Body of pancreas (tissue), 4 donors: ENCODE data around the gene LHFPL6. TPM values are rescaled to one million over a fixed set of nuclear protein-coding genes. Genes with fewer than 3 reads are reported as not detected.

Experiments
- ATAC-seq: fragments of 150-250 bp; one replicate; pipeline ENCODE4 v1.9.1; 2016
- DNase-seq, 4 donors: peaks; one replicate each; pipeline ENCODE4 v3.0.0-alpha.2; 2019
- H3K27ac ChIP-seq, 4 donors: fragments of 200-600 bp; sonication (generic); 1 replicate in 3 of 4; 2 replicates in 1 of 4; pipeline versions ENCODE4 v1.5.1 to v1.6.1; 2016 to 2019; ENCODE audit warnings: mild to moderate bottlenecking in 1 of 4, mixed read lengths in 1 of 4, moderate library complexity in 1 of 4
- H3K27me3 ChIP-seq, 2 donors: fragments of 200-600 bp; sonication (generic); one replicate each; pipeline ENCODE4 v1.6.0; 2016; ENCODE audit warnings: mild to moderate bottlenecking in 1 of 2
- H3K36me3 ChIP-seq, 2 donors: fragments of 200-600 bp; sonication (generic); replicated peaks in 1 of 2; 2 replicates each; pipeline ENCODE4 v1.5.1; 2016; ENCODE audit warnings: low read depth in 2 of 2; ENCODE audit not compliant: insufficient read depth in 1 of 2
- H3K4me1 ChIP-seq: fragments of 200-600 bp; sonication (generic); one replicate; pipeline ENCODE4 v1.6.0; 2016
- H3K4me3 ChIP-seq, 2 donors: fragments of 200-600 bp; sonication (generic); 1 replicate in 1 of 2; 2 replicates in 1 of 2; pipeline ENCODE4 v1.5.1; 2016 to 2019
- H3K9me3 ChIP-seq, 3 donors: fragments of 200-600 bp; sonication (generic); 1 replicate in 2 of 3; 2 replicates in 1 of 3; pipeline ENCODE4 v1.5.1; 2016
- POLR2A ChIP-seq, 3 donors: fragments of 450-650 bp; IDR thresholded peaks; one replicate each; pipeline ENCODE4 v1.6.1; 2016; ENCODE audit warnings: antibody characterized with exemption in 3 of 3, mild to moderate bottlenecking in 2 of 3
- WGBS, 2 donors: methylation state at CpG; one replicate each; pipeline ENCODE4 v1.1.5; 2017; 5-methylcytosine and 5-hydroxymethylcytosine counted together
- intact Hi-C: fragments of 100-400 bp; cut with DNase I; formaldehyde crosslinking; loops from one replicate; pipeline ENCODE4 v1.15.1; 2023
- total RNA-seq, 2 donors: library from RNA; depleted of rRNA; stranded (reverse); fragments of >200 nt; gene quantifications; one replicate each; pipeline ENCODE4 v1.1.0, GENCODE V29; 2016
- TF ChIP-seq, protein P1 (sequence below), 7 experiments: fragments of 450-650 bp in 4 of 7; fragments of 200-600 bp in 3 of 7; sonication (generic) in 3 of 7; IDR thresholded peaks; one replicate each; pipeline ENCODE4 v1.5.1; 2016 to 2019; ENCODE audit warnings: antibody characterized with exemption in 7 of 7

LHFPL6 gene
- total RNA-seq, 2 donors from 2014 or later, result 18.4 to 30.7 TPM

DNA sequence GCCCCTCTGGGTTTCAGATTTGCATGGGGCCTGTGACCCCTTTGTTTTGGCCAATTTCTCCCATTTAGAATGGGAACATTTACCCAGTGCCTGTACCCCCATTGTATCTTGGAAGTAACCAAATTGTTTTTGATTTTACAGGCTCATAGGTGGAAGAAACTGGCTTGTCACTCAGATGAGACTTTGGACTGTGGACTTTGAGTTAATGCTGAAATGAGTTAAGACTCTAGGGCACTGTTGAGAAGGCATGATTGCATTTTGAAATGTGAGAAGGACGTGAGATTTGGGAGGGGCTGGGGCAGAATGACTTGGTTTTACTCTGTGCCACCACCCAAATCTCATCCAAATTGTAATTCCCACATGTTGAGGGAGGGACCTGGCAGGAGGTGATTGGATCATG is 306.0 kb downstream of the LHFPL6 start:
- Histone ChIP-seq H3K9me3 (no peaks in the 10 kb centered on the region), H3K27me3 (no peaks in the 10 kb centered on the region), H3K4me3 (no peak overlapping the region), H3K4me1 (no peaks in the 10 kb centered on the region), H3K36me3 (no peaks in the 10 kb centered on the region), H3K27ac (no peak overlapping the region)
- ATAC-seq, result no peak
- TF ChIP-seq, protein P1, sequence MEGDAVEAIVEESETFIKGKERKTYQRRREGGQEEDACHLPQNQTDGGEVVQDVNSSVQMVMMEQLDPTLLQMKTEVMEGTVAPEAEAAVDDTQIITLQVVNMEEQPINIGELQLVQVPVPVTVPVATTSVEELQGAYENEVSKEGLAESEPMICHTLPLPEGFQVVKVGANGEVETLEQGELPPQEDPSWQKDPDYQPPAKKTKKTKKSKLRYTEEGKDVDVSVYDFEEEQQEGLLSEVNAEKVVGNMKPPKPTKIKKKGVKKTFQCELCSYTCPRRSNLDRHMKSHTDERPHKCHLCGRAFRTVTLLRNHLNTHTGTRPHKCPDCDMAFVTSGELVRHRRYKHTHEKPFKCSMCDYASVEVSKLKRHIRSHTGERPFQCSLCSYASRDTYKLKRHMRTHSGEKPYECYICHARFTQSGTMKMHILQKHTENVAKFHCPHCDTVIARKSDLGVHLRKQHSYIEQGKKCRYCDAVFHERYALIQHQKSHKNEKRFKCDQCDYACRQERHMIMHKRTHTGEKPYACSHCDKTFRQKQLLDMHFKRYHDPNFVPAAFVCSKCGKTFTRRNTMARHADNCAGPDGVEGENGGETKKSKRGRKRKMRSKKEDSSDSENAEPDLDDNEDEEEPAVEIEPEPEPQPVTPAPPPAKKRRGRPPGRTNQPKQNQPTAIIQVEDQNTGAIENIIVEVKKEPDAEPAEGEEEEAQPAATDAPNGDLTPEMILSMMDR (IDR thresholded peaks at IDR 0.05), result no peak
- no peak for TF ChIP-seq POLR2A (IDR thresholded peaks at IDR 0.05)
- intact Hi-C loops, result no loop called here
- DNase-seq, result no peak
- WGBS, 2 donors, result 53 to 67% methylated on average over 1 of the region's 1 CpG

- no peak for ATAC-seq
Observed at GRCh38 chr13:39296193-39296592, 306.8 kb downstream of the LHFPL6 start.

More at GRCh38 chr13:39296193-39296592, 306.8 kb downstream of the LHFPL6 start:
- H3K36me3 ChIP-seq, result no peaks in the 10 kb centered on the region
- no peaks in the 10 kb centered on the region for H3K27me3 ChIP-seq
- H3K4me3 ChIP-seq, result no peak overlapping the region
- TF ChIP-seq, protein P1 (IDR thresholded peaks at IDR 0.05), result no peak
- TF ChIP-seq POLR2A (IDR thresholded peaks at IDR 0.05), result no peak
- intact Hi-C loops, result no loop called here
- no peak for DNase-seq
- H3K27ac ChIP-seq, result no peak overlapping the region
- no peaks in the 10 kb centered on the region for H3K4me1 ChIP-seq
- H3K9me3 ChIP-seq, result no peaks in the 10 kb centered on the region
- WGBS, 2 donors, result 35 to 81% methylated on average over 1 to 2 of the region's 2 CpGs

Other genes starting within 250 kb of the LHFPL6 start
- gene COG6, start 52.5 kb upstream of the LHFPL6 start, total RNA-seq, result 10 to 100 TPM; 13.5 to 17.9 TPM